HEK293 (cell line): ENCODE measurements around the gene WDR74.

Source experiments
- CTCF ChIA-PET: fragments of 350-600 bp; formaldehyde crosslinking; extraction: SDS; loops from one replicate; lab custom pipeline; 2021; ENCODE audit warnings: antibody characterized with exemption; lab: Yijun Ruan, JAX
- POLR2A ChIA-PET: fragments of 300-600 bp; formaldehyde crosslinking; extraction: SDS; loops from one replicate; lab custom pipeline; 2020; ENCODE audit warnings: antibody characterized with exemption, inconsistent platforms; lab: Yijun Ruan, JAX
- H3K27ac ChIP-seq: fragments of 200-500 bp; sonication (Bioruptor generic); 2 replicates; pipeline ENCODE4 v1.5.1; 2014; ENCODE audit warnings: low read depth, low read length, control low read depth, inconsistent platforms; ENCODE audit errors: extremely low read depth
- H3K36me3 ChIP-seq, 2 experiments: fragments of 200-500 bp in 1 of 2; sonication (Bioruptor generic) in 1 of 2; 1 replicate in 1 of 2; 2 replicates in 1 of 2; pipeline ENCODE4 v1.5.1; 2014 to 2017; ENCODE audit warnings: inconsistent platforms in 2 of 2, low read length in 2 of 2; ENCODE audit not compliant: control insufficient read depth in 2 of 2, insufficient read depth in 1 of 2
- H3K4me1 ChIP-seq: fragments of 200-500 bp; sonication (Bioruptor generic); 2 replicates; pipeline ENCODE4 v1.5.1; 2014; ENCODE audit warnings: mild to moderate bottlenecking, low read length, inconsistent platforms; ENCODE audit not compliant: control insufficient read depth, insufficient read depth
- H3K4me3 ChIP-seq: 2 replicates; pipeline ENCODE4 v1.5.1; 2011; ENCODE audit warnings: low read depth, mild to moderate bottlenecking, control low read depth, low read length, moderate library complexity
- H3K9me3 ChIP-seq: fragments of 200-500 bp; sonication (Bioruptor generic); 2 replicates; pipeline ENCODE4 v1.5.1; 2014; ENCODE audit warnings: low read depth, low read length, inconsistent platforms; ENCODE audit not compliant: control insufficient read depth, insufficient read depth
- HIC1 ChIP-seq: fragments of 450-650 bp; formaldehyde crosslinking; IDR thresholded peaks from 2 replicates; pipeline ENCODE4 v1.5.1; 2016; ENCODE audit warnings: missing biosample characterization, missing genetic modification characterization
- KLF10 ChIP-seq: fragments of 450-650 bp; IDR thresholded peaks from 2 replicates; pipeline ENCODE4 v1.5.1; 2018; ENCODE audit warnings: missing biosample characterization, mild to moderate bottlenecking, missing genetic modification characterization
- SP2 ChIP-seq: fragments of 450-650 bp; formaldehyde crosslinking; IDR thresholded peaks from 2 replicates; pipeline ENCODE4 v1.5.1; 2016; ENCODE audit warnings: missing biosample characterization, missing genetic modification characterization
- ZBTB1 ChIP-seq: fragments of 450-650 bp; formaldehyde crosslinking; IDR thresholded peaks from 2 replicates; pipeline ENCODE4 v1.5.1; 2016; ENCODE audit warnings: missing biosample characterization, missing genetic modification characterization
- ZBTB48 ChIP-seq: fragments of 450-650 bp; formaldehyde crosslinking; IDR thresholded peaks from 2 replicates; pipeline ENCODE4 v1.5.1; 2016; ENCODE audit warnings: missing biosample characterization, missing genetic modification characterization
- ZNF23 ChIP-seq: fragments of 450-650 bp; formaldehyde crosslinking; IDR thresholded peaks from 2 replicates; pipeline ENCODE4 v1.5.1; 2016; ENCODE audit warnings: missing biosample characterization, missing genetic modification characterization, borderline replicate concordance
- ZNF24 ChIP-seq: fragments of 450-650 bp; formaldehyde crosslinking; IDR thresholded peaks from 2 replicates; pipeline ENCODE4 v1.5.1; 2016; ENCODE audit warnings: missing biosample characterization, missing genetic modification characterization
- ZNF335 ChIP-seq: fragments of 450-650 bp; formaldehyde crosslinking; conservative IDR thresholded peaks from 2 replicates; pipeline ENCODE4 v1.5.1; 2016; ENCODE audit warnings: missing biosample characterization, missing genetic modification characterization
- ZNF362 ChIP-seq: fragments of 450-650 bp; formaldehyde crosslinking; IDR thresholded peaks from 2 replicates; pipeline ENCODE4 v1.5.1; 2016; ENCODE audit warnings: missing biosample characterization, missing genetic modification characterization
- ZNF433 ChIP-seq: fragments of 450-650 bp; formaldehyde crosslinking; IDR thresholded peaks from 2 replicates; pipeline ENCODE4 v1.5.1; 2016; ENCODE audit warnings: missing biosample characterization, missing genetic modification characterization, low read depth
- ZNF548 ChIP-seq: fragments of 450-650 bp; formaldehyde crosslinking; IDR thresholded peaks from 2 replicates; pipeline ENCODE4 v1.5.1; 2016; ENCODE audit warnings: missing biosample characterization, missing genetic modification characterization
- ZNF558 ChIP-seq: fragments of 450-650 bp; formaldehyde crosslinking; IDR thresholded peaks from 2 replicates; pipeline ENCODE4 v1.5.1; 2016; ENCODE audit warnings: missing biosample characterization, missing genetic modification characterization
- ZNF629 ChIP-seq: fragments of 450-650 bp; formaldehyde crosslinking; IDR thresholded peaks from 2 replicates; pipeline ENCODE4 v1.5.1; 2017; ENCODE audit warnings: missing biosample characterization, missing genetic modification characterization
- ZNF664 ChIP-seq: fragments of 450-650 bp; formaldehyde crosslinking; IDR thresholded peaks from 2 replicates; pipeline ENCODE4 v1.5.1; 2016; ENCODE audit warnings: missing biosample characterization, missing genetic modification characterization
- TF ChIP-seq, protein P1 (sequence below): fragments of 450-650 bp; formaldehyde crosslinking; IDR thresholded peaks from 2 replicates; pipeline ENCODE4 v1.5.1; 2016; ENCODE audit warnings: missing biosample characterization, missing genetic modification characterization, low read depth
- TF ChIP-seq, protein P2 (sequence below): fragments of 450-650 bp; formaldehyde crosslinking; IDR thresholded peaks from 2 replicates; pipeline ENCODE4 v1.5.1; 2016; ENCODE audit warnings: missing biosample characterization, missing genetic modification characterization
- TF ChIP-seq, protein P3 (sequence below): fragments of 450-650 bp; formaldehyde crosslinking; IDR thresholded peaks from 2 replicates; pipeline ENCODE4 v1.5.1; 2016; ENCODE audit warnings: missing biosample characterization, missing genetic modification characterization
- TF ChIP-seq, protein P4 (sequence below): fragments of 450-650 bp; formaldehyde crosslinking; IDR thresholded peaks from 2 replicates; pipeline ENCODE4 v1.5.1; 2016; ENCODE audit warnings: missing biosample characterization, missing genetic modification characterization, borderline replicate concordance

The WDR74 gene

GRCh38 chr11:62852523-62853188 lies 13.3 kb upstream of the WDR74 start (continued):
- TF ChIP-seq HIC1 (tag by site-specific recombination) (no peak), ZBTB1 (tag by site-specific recombination) (no peak), ZNF548 (tag by site-specific recombination) (no peak), SP2 (tag by site-specific recombination) (no peak), ZNF23 (tag by site-specific recombination) (no peak), KLF10 (tag by site-specific recombination) (no peak), ZNF433 (tag by site-specific recombination) (no peak)
- TF ChIP-seq, protein P1, sequence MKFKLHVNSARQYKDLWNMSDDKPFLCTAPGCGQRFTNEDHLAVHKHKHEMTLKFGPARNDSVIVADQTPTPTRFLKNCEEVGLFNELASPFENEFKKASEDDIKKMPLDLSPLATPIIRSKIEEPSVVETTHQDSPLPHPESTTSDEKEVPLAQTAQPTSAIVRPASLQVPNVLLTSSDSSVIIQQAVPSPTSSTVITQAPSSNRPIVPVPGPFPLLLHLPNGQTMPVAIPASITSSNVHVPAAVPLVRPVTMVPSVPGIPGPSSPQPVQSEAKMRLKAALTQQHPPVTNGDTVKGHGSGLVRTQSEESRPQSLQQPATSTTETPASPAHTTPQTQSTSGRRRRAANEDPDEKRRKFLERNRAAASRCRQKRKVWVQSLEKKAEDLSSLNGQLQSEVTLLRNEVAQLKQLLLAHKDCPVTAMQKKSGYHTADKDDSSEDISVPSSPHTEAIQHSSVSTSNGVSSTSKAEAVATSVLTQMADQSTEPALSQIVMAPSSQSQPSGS (tag by site-specific recombination) = no peak
- TF ChIP-seq, protein P2, sequence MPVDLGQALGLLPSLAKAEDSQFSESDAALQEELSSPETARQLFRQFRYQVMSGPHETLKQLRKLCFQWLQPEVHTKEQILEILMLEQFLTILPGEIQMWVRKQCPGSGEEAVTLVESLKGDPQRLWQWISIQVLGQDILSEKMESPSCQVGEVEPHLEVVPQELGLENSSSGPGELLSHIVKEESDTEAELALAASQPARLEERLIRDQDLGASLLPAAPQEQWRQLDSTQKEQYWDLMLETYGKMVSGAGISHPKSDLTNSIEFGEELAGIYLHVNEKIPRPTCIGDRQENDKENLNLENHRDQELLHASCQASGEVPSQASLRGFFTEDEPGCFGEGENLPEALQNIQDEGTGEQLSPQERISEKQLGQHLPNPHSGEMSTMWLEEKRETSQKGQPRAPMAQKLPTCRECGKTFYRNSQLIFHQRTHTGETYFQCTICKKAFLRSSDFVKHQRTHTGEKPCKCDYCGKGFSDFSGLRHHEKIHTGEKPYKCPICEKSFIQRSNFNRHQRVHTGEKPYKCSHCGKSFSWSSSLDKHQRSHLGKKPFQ = no peak
- TF ChIP-seq, protein P3, sequence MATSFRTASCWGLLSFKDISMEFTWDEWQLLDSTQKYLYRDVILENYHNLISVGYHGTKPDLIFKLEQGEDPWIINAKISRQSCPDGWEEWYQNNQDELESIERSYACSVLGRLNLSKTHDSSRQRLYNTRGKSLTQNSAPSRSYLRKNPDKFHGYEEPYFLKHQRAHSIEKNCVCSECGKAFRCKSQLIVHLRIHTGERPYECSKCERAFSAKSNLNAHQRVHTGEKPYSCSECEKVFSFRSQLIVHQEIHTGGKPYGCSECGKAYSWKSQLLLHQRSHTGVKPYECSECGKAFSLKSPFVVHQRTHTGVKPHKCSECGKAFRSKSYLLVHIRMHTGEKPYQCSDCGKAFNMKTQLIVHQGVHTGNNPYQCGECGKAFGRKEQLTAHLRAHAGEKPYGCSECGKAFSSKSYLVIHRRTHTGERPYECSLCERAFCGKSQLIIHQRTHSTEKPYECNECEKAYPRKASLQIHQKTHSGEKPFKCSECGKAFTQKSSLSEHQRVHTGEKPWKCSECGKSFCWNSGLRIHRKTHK (tag by site-specific recombination) = no peak

DNA sequence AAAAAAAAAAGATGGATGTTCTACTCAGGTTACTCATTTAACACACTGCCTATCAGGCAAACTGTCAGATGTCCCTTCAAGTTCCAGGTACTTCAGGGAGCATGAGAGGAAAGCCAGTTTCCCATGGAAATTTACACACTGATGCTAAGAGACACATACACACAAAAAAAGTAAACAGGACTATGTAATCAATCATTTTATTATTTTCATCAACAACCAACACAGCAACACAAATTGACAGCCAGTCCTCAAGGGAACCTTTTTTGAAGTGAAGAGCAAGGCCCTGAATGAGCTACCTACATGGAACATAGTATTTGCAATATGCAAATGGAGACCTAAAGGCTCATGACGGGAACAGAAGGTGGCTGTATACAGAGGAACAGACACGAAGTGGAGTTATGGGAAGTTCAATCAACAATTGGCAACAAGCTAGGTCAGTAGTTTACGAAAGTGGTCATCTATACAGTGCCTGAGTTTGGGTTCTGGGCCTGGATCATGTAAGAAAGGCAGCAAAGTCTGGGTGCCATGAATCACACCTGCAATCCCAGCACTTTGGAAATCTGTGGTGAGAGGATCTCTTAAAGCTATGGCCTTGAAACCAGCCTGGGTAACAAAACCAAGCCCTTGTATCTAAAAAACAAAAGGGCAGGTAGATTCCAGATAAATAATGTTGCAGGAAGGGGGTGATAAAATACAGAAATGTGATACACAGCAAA lies 12.6 kb upstream of the WDR74 start:
- Histone ChIP-seq H3K4me3 (no peak overlapping the region), H3K36me3 (peaks cover 3 to 42% of the 10 kb centered on the region in 2 experiments; a peak in 1 of 3 replicates), H3K9me3 (no peaks in the 10 kb centered on the region), H3K4me1 (no peaks in the 10 kb centered on the region), H3K27ac (no peak overlapping the region)
- CTCF ChIA-PET = interaction anchor here (0.6 kb wide), 2 partner anchors 18 to 172 kb away, joined by 3 to 4 read pairs; no protein-coding TSS in a partner anchor
- POLR2A ChIA-PET = interaction anchor here (0.6 to 4.0 kb wide), 13 partner anchors 9 to 260 kb away, joined by 3 to 96 read pairs (median 4); partner anchors contain the start of genes C11orf98, CSKMT, MTA2 and SLC3A2
- TF ChIP-seq, protein P4, sequence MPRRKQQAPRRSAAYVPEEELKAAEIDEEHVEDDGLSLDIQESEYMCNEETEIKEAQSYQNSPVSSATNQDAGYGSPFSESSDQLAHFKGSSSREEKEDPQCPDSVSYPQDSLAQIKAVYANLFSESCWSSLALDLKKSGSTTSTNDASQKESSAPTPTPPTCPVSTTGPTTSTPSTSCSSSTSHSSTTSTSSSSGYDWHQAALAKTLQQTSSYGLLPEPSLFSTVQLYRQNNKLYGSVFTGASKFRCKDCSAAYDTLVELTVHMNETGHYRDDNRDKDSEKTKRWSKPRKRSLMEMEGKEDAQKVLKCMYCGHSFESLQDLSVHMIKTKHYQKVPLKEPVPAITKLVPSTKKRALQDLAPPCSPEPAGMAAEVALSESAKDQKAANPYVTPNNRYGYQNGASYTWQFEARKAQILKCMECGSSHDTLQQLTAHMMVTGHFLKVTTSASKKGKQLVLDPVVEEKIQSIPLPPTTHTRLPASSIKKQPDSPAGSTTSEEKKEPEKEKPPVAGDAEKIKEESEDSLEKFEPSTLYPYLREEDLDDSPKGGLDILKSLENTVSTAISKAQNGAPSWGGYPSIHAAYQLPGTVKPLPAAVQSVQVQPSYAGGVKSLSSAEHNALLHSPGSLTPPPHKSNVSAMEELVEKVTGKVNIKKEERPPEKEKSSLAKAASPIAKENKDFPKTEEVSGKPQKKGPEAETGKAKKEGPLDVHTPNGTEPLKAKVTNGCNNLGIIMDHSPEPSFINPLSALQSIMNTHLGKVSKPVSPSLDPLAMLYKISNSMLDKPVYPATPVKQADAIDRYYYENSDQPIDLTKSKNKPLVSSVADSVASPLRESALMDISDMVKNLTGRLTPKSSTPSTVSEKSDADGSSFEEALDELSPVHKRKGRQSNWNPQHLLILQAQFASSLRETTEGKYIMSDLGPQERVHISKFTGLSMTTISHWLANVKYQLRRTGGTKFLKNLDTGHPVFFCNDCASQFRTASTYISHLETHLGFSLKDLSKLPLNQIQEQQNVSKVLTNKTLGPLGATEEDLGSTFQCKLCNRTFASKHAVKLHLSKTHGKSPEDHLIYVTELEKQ (tag by site-specific recombination) = peak; percentile 59; the same call in 1 of the 2 replicates
- TF ChIP-seq ZNF24 (tag by site-specific recombination) = no peak
- TF ChIP-seq ZNF629 (tag by site-specific recombination) = 0 out of 2 replicates have a peak, but pooled peaks have one; percentile 22
- TF ChIP-seq ZBTB48 (tag by site-specific recombination) = 0 out of 2 replicates have a peak, but pooled peaks have one; percentile 44
- peak; percentile 39; the same call in 1 of the 2 replicates for TF ChIP-seq ZNF335 (tag by site-specific recombination)
- no peak for TF ChIP-seq ZNF558
- TF ChIP-seq ZNF362 (tag by site-specific recombination) = peak; percentile 66; the same call in 1 of the 2 replicates
- 0 out of 2 replicates have a peak, but pooled peaks have one; percentile 55 for TF ChIP-seq ZNF664 (tag by site-specific recombination)
